CD4-positive, alpha-beta memory T cell (primary cell): Measurements from ENCODE around the gene PLAC9. TPM values are rescaled to one million over a fixed set of nuclear protein-coding genes. Genes with fewer than 3 reads are reported as not detected.
"Not testable (repeated sequence)": the region's sequence is repeated elsewhere in the genome, so short reads cannot be mapped to it uniquely, and the experiment has no call there.

Experiments used
- CTCF ChIA-PET: fragments of 350-600 bp; sonication (Branson Sonifier 250); formaldehyde crosslinking; loops from one replicate; lab custom pipeline; 2021; ENCODE audit warnings: inconsistent platforms; ENCODE audit not compliant: partially characterized antibody; lab: Charles Lee
- POLR2A ChIA-PET: fragments of 350-600 bp; sonication (Branson Sonifier 250); formaldehyde crosslinking; loops from one replicate; lab custom pipeline; 2021; ENCODE audit not compliant: partially characterized antibody; lab: Charles Lee
- DNase-seq, 5 donors: peaks; one replicate each; pipeline versions ENCODE4 v3.0.0 to v3.0.0-alpha.2; 2020 to 2022; ENCODE audit warnings: mixed read lengths in 1 of 5
- H3K27ac ChIP-seq: one replicate; pipeline ENCODE4 v1.7.0; 2013; ENCODE audit warnings: low read depth, low read length
- H3K27me3 ChIP-seq: 2 replicates; pipeline ENCODE4 v1.7.0; 2013; ENCODE audit warnings: mild to moderate bottlenecking, low read length, moderate library complexity; ENCODE audit not compliant: insufficient read depth
- H3K36me3 ChIP-seq: 2 replicates; pipeline ENCODE4 v1.7.0; 2013; ENCODE audit warnings: mild to moderate bottlenecking, low read length, moderate library complexity; ENCODE audit not compliant: insufficient read depth
- H3K4me1 ChIP-seq: 2 replicates; pipeline ENCODE4 v1.7.0; 2013; ENCODE audit warnings: mild to moderate bottlenecking, low read length, moderate library complexity; ENCODE audit not compliant: insufficient read depth
- H3K4me3 ChIP-seq, 2 donors: one replicate each; pipeline ENCODE4 v1.7.0; 2013; ENCODE audit warnings: low read length in 2 of 2, mild to moderate bottlenecking in 1 of 2
- H3K9me3 ChIP-seq, 2 donors: one replicate each; pipeline ENCODE4 v1.7.0; 2013; ENCODE audit warnings: low read length in 2 of 2, control low read depth in 1 of 2; ENCODE audit not compliant: control insufficient read depth in 1 of 2
- H3K27ac Mint-ChIP-seq, 7 donors: one replicate each; pipeline ENCODE4 v1.8.0; 2020 to 2021; ENCODE audit warnings: mixed read lengths in 7 of 7, mild to moderate bottlenecking in 6 of 7, inconsistent platforms in 3 of 7, moderate library complexity in 3 of 7
- H3K27me3 Mint-ChIP-seq, 2 donors: one replicate each; pipeline ENCODE4 v1.8.0; 2020 to 2021; ENCODE audit warnings: mixed read lengths in 2 of 2
- H3K36me3 Mint-ChIP-seq, 2 donors: one replicate each; pipeline ENCODE4 v1.8.0; 2020 to 2021; ENCODE audit warnings: mixed read lengths in 2 of 2, inconsistent platforms in 1 of 2, mild to moderate bottlenecking in 1 of 2
- H3K4me1 Mint-ChIP-seq, 4 donors: one replicate each; pipeline ENCODE4 v1.8.0; 2020 to 2021; ENCODE audit warnings: mixed read lengths in 4 of 4, mild to moderate bottlenecking in 1 of 4
- H3K4me3 Mint-ChIP-seq, 8 donors: one replicate each; pipeline ENCODE4 v1.8.0; 2020 to 2021; ENCODE audit warnings: mixed read lengths in 8 of 8, mild to moderate bottlenecking in 7 of 8, moderate library complexity in 6 of 8, inconsistent platforms in 3 of 8
- H3K9me3 Mint-ChIP-seq, 8 donors: one replicate each; pipeline ENCODE4 v1.8.0; 2020 to 2021; ENCODE audit warnings: mixed read lengths in 8 of 8, mild to moderate bottlenecking in 5 of 8, inconsistent platforms in 3 of 8, moderate library complexity in 1 of 8
- intact Hi-C: fragments of 100-400 bp; cut with micrococcal nuclease; formaldehyde crosslinking; loops from one replicate; pipeline ENCODE4 v1.15.1; 2023
- polyA plus RNA-seq, 2 donors: library from polyadenylated mRNA; unstranded; fragments of 300-500 nt; fragmentation: Illumina TruSeq; gene quantifications; one replicate each; pipeline ENCODE4 v1.2.3, GENCODE V29; 2021
- total RNA-seq, 2 experiments: library from RNA; stranded (reverse); gene quantifications; one replicate each; pipeline ENCODE4 v1.2.3, GENCODE V29; 2021

The PLAC9 gene
- total and polyA plus RNA-seq, 4 experiments from 2014 or later, result 0.81 TPM; not detected in 3

- H3K4me3 ChIP-seq, result no peak overlapping the region
- H3K9me3 ChIP-seq, result no peaks in the 10 kb centered on the region
- POLR2A ChIA-PET, result no interaction called here
- no peaks in the 10 kb centered on the region for H3K27me3 ChIP-seq
- H3K36me3 Mint-ChIP-seq, result no peaks in the 10 kb centered on the region
- no peak overlapping the region for H3K27ac Mint-ChIP-seq
- no peak overlapping the region for H3K4me3 Mint-ChIP-seq
- no peak for DNase-seq
- peaks cover 5 to 9% (median 6%) of the 10 kb centered on the region in 4 donors for H3K4me1 Mint-ChIP-seq
- intact Hi-C loops, result no loop called here
- no peak overlapping the region for H3K27ac ChIP-seq
- peaks cover 16 to 18% of the 10 kb centered on the region in 2 donors for H3K27me3 Mint-ChIP-seq
- no peaks in the 10 kb centered on the region for H3K36me3 ChIP-seq
- peaks cover 8% of the 10 kb centered on the region for H3K4me1 ChIP-seq
- CTCF ChIA-PET, result interaction anchor here (6.8 kb wide), 1 partner anchor 82 kb away, joined by 142 read pairs; no protein-coding TSS in a partner anchor
- peaks cover 0 to 4% (median 0%) of the 10 kb centered on the region in 8 donors for H3K9me3 Mint-ChIP-seq
These were observed 6.7 kb downstream of the PLAC9 start for GRCh38 chr10:80139265-80139664.

GRCh38 chr10:80140251-80140650 is 7.7 kb downstream of the PLAC9 start:
- no peak overlapping the region for H3K4me3 Mint-ChIP-seq
- H3K4me1 ChIP-seq, result peaks cover 17% of the 10 kb centered on the region
- DNase-seq, result no peak
- no peaks in the 10 kb centered on the region for H3K36me3 Mint-ChIP-seq
- intact Hi-C loops, result loop anchor here (5.0 kb wide), 1 partner anchor 768 kb away; no protein-coding TSS in a partner anchor
- ChIA-PET POLR2A (no interaction called here), CTCF (interaction anchor here (6.8 kb wide), 1 partner anchor 81 kb away, joined by 142 read pairs; no protein-coding TSS in a partner anchor)
- H3K27ac Mint-ChIP-seq, result peak overlapping the region in 1 of 7 donors; percentile 42
- no peaks in the 10 kb centered on the region for H3K9me3 ChIP-seq
- H3K4me1 Mint-ChIP-seq, result peaks cover 12 to 18% (median 14%) of the 10 kb centered on the region in 4 donors
- peaks cover 13 to 16% of the 10 kb centered on the region in 2 donors for H3K27me3 Mint-ChIP-seq
- no peak overlapping the region for H3K4me3 ChIP-seq
- H3K9me3 Mint-ChIP-seq, result peaks cover 0 to 4% (median 0%) of the 10 kb centered on the region in 8 donors
- no peaks in the 10 kb centered on the region for H3K36me3 ChIP-seq
- H3K27me3 ChIP-seq, result no peaks in the 10 kb centered on the region
- no peak overlapping the region for H3K27ac ChIP-seq

GRCh38 chr10:80141696-80142460 is 9.3 kb downstream of the PLAC9 start:
- Mint-ChIP-seq H3K4me1 (peaks cover 15 to 24% (median 19%) of the 10 kb centered on the region in 4 donors), H3K9me3 (peaks cover 0 to 4% (median 0%) of the 10 kb centered on the region in 8 donors), H3K36me3 (no peaks in the 10 kb centered on the region), H3K27me3 (peaks cover 13 to 16% of the 10 kb centered on the region in 2 donors), H3K4me3 (no peak overlapping the region), H3K27ac (peak overlapping the region in 2 of 7 donors; percentile 52 to 72)
- Histone ChIP-seq H3K27ac (no peak overlapping the region), H3K9me3 (no peaks in the 10 kb centered on the region), H3K36me3 (no peaks in the 10 kb centered on the region), H3K4me3 (no peak overlapping the region), H3K4me1 (peaks cover 17% of the 10 kb centered on the region), H3K27me3 (no peaks in the 10 kb centered on the region)
- intact Hi-C loops, result loop anchor here (5.0 kb wide), 1 partner anchor 770 kb away; no protein-coding TSS in a partner anchor
- DNase-seq, result no peak
- ChIA-PET POLR2A (interaction anchor here (5.9 kb wide), 1 partner anchor 46 kb away, joined by 42 read pairs; no protein-coding TSS in a partner anchor), CTCF (interaction anchor here (2.2 to 6.8 kb wide), 2 partner anchors 34 to 79 kb away, joined by 5 to 142 read pairs; no protein-coding TSS in a partner anchor)

- Histone ChIP-seq H3K4me1 (peaks cover 17% of the 10 kb centered on the region), H3K36me3 (no peaks in the 10 kb centered on the region), H3K9me3 (no peaks in the 10 kb centered on the region), H3K27ac (peak overlapping the region; percentile 40), H3K4me3 (peak overlapping the region; percentile 30 to 57), H3K27me3 (no peaks in the 10 kb centered on the region)
- CTCF ChIA-PET, result interaction anchor here (0.7 to 6.8 kb wide), 28 partner anchors 9 to 117 kb away, joined by 3 to 142 read pairs (median 6); no protein-coding TSS in a partner anchor
- H3K4me3 Mint-ChIP-seq, result peak overlapping the region; percentile 81 to 90 (median 84)
- POLR2A ChIA-PET, result interaction anchor here (0.6 to 5.9 kb wide), 15 partner anchors 9 to 115 kb away, joined by 3 to 43 read pairs (median 5); partner anchors contain the start of genes ANXA11, PLAC9 and TMEM254
- peaks cover 0 to 6% (median 1%) of the 10 kb centered on the region in 8 donors for H3K9me3 Mint-ChIP-seq
- H3K36me3 Mint-ChIP-seq, result peaks cover 6 to 15% of the 10 kb centered on the region in 2 donors
- peak overlapping the region; percentile 59 to 97 (median 84) for H3K27ac Mint-ChIP-seq
- peaks cover 6 to 9% of the 10 kb centered on the region in 2 donors for H3K27me3 Mint-ChIP-seq
- intact Hi-C loops, result loop anchor here (1.0 to 5.0 kb wide), 3 partner anchors 43 to 772 kb away; partner anchors contain the start of gene ANXA11
- DNase-seq, result peak in 2 of 5 donors; percentile 22 to 48
- peaks cover 15 to 24% (median 19%) of the 10 kb centered on the region in 4 donors for H3K4me1 Mint-ChIP-seq
These were observed 11.7 kb downstream of the PLAC9 start for GRCh38 chr10:80144067-80144695.

- POLR2A ChIA-PET, result interaction anchor here (1.0 to 5.9 kb wide), 11 partner anchors 12 to 77 kb away, joined by 3 to 43 read pairs (median 5); partner anchors contain the start of genes ANXA11 and PLAC9
- H3K4me1 ChIP-seq, result peaks cover 17% of the 10 kb centered on the region
- peak in 4 of 5 donors; percentile 24 to 33 (median 32) for DNase-seq
These were observed 12.2 kb downstream of the PLAC9 start for GRCh38 chr10:80144696-80145131.

GRCh38 chr10:80145406-80146308 is 13.1 kb downstream of the PLAC9 start:
- H3K27me3 Mint-ChIP-seq, H3K4me3 ChIP-seq, H3K36me3 ChIP-seq, DNase-seq, H3K27ac ChIP-seq, H3K27me3 ChIP-seq, H3K9me3 ChIP-seq, intact Hi-C loops: not testable (repeated sequence)
- H3K4me1 ChIP-seq, result peaks cover 17% of the 10 kb centered on the region
- ChIA-PET CTCF (interaction anchor here (0.6 to 6.8 kb wide), 14 partner anchors 23 to 116 kb away, joined by 3 to 142 read pairs (median 4); no protein-coding TSS in a partner anchor), POLR2A (interaction anchor here (1.5 to 5.9 kb wide), 5 partner anchors 30 to 76 kb away, joined by 6 to 43 read pairs (median 34); partner anchors contain the start of gene ANXA11)
- Mint-ChIP-seq H3K4me3 (peak overlapping the region in 2 of 8 donors; percentile 37 to 90), H3K27ac (peak overlapping the region; percentile 0 to 94 (median 41)), H3K36me3 (peaks cover 18 to 25% of the 10 kb centered on the region in 2 donors), H3K4me1 (peaks cover 16 to 24% (median 20%) of the 10 kb centered on the region in 4 donors), H3K9me3 (peaks cover 0 to 18% (median 3%) of the 10 kb centered on the region in 8 donors)

More at GRCh38 chr10:80144696-80145131, 12.2 kb downstream of the PLAC9 start:
- Histone ChIP-seq H3K9me3 (no peaks in the 10 kb centered on the region), H3K27ac (no peak overlapping the region), H3K36me3 (no peaks in the 10 kb centered on the region), H3K27me3 (no peaks in the 10 kb centered on the region), H3K4me3 (no peak overlapping the region)
- H3K9me3 Mint-ChIP-seq, result peaks cover 0 to 11% (median 2%) of the 10 kb centered on the region in 8 donors
- peak overlapping the region; percentile 59 to 97 (median 84) for H3K27ac Mint-ChIP-seq
- intact Hi-C loops, result loop anchor here (1.0 to 5.0 kb wide), 3 partner anchors 43 to 772 kb away; partner anchors contain the start of gene ANXA11
- H3K4me1 Mint-ChIP-seq, result peaks cover 15 to 24% (median 19%) of the 10 kb centered on the region in 4 donors
- peaks cover 6% of the 10 kb centered on the region in 2 donors for H3K27me3 Mint-ChIP-seq
- peaks cover 12 to 20% of the 10 kb centered on the region in 2 donors for H3K36me3 Mint-ChIP-seq
- CTCF ChIA-PET, result interaction anchor here (0.7 to 6.8 kb wide), 19 partner anchors 9 to 117 kb away, joined by 3 to 142 read pairs (median 6); no protein-coding TSS in a partner anchor
- peak overlapping the region; percentile 81 to 90 (median 84) for H3K4me3 Mint-ChIP-seq
